Kidney tubule cell (primary cell): ENCODE results near the gene TMEM120A.
A peak's percentile ranks its signal among the peaks of the same experiment; 100 is the strongest.
"Not testable (repeated sequence)": the region's sequence is repeated elsewhere in the genome, so short reads cannot be mapped to it uniquely, and the experiment has no call there.

Source experiments
- DNase-seq: peaks from one replicate; pipeline ENCODE4 v3.0.0-alpha.2; 2018; ENCODE audit warnings: low spot score

Gene TMEM120A

DNA sequence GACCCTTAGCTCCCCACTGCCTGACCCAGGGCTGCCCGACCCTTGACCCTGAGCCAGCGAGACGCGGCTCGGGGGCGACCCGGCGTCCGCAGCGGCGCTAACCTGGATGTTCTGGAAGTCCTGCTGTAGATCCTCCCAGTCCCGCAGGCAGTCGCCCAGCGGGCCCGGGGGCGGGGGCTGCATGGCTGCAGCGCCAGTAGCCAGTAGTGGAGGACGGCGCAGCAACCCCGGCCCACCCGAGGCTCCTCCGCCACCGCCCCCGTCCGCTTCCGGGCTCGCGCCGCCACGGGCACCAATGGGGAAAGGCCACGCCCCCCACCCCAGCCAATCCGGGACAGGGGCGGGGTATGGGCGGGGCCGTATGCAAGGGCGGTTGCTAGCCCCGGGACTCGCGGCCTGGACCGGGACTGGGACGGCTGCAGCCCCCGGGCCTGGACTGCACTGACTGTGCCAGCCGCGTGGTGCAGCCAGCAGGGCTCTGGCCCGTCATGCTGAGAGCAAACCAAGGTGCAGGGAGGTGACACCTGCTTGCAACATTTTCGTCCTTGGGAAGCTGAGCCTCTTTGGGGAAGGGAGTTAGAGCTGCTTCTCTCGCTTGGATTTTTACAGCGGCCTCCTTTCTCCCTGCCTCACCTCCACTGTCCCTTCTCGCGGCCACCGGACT is at the start of gene TMEM120A:
TMEM120A (minus strand) TSS at position 208 of the 664 bp plus-strand sequence; CDS start at position 183, 25 bp downstream.
- peak; percentile 92 for DNase-seq

DNA sequence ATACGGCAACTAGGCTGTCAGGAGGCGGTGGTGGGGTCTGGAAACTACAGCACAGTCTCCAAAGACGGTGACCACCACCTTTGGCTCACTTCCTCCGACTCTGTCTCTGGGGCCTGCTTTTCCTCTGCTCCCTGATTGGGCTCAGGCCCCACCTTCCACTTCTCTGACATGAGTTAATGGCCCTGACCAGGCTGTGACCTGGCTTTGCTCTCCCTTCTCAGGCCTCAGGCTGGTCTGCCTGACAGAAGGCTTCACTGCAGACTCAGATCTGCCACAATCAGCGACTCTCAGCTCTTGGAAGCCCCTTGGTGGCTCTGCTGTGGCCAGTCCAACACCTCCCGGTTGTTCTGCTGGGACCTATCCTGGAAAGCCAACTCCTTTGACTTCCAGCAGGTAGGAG is 45.7 kb upstream of the TMEM120A start:
- DNase-seq: no peak

DNA sequence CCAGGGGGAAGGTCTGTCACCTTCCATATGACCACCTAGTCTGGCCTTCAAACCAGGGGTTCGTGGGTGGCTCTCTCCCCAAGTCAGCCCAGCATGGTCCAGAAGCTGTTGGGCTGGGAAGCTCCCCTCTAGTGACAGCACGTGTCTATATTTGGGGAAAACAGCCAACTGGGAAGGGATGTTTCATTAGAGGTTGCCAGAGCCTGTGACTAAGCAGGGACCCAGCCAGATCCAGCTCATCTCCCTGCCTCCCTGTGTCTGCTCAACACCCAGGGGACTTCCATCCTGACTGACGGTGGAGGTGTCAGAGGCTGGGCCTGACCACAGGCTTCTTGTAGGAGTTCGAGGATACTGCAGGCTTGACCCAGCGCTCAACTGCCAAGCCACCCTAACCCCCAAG is 42.9 kb upstream of the TMEM120A start:
- DNase-seq: peak; percentile 82

DNA sequence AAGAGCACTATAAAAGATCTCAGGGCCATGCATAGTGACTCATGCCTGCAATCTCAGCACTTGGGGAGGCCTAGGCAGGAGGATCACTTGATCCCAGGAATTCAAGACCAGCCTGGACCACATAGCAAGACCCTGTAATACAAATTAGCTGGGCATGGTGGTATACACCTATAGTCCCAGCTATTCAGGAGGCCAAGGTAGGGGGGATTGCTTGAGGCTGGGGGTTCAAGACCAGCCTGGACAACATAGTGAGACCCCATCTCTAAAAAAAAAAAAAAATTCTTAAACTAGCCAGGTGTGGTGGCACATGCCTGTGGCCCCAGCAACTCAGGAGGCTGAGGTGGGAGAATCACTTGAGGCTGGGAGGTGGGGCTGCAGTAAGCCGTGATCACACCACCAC is 37.6 kb upstream of the TMEM120A start:
- no peak for DNase-seq

DNA sequence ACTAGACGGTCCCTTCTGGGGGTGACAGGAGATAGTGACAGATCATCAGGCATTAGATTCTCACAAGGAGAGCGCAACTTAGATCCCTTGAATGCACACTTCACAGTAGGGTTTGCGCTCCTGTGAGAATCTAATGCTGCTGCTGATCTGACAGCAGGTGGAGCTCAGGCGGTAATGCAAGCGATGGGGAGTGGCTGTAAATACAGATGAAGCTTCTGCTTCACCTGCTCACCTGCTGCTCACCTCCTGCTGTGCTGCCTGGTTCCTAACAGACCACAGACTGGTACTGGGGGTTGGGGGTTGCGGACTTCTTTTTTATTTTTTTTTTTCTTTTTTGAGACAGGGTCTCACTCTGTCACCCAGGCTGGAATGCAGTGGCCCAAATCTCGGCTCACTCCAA is 35.3 kb upstream of the TMEM120A start:
- DNase-seq: not testable (repeated sequence)

DNA sequence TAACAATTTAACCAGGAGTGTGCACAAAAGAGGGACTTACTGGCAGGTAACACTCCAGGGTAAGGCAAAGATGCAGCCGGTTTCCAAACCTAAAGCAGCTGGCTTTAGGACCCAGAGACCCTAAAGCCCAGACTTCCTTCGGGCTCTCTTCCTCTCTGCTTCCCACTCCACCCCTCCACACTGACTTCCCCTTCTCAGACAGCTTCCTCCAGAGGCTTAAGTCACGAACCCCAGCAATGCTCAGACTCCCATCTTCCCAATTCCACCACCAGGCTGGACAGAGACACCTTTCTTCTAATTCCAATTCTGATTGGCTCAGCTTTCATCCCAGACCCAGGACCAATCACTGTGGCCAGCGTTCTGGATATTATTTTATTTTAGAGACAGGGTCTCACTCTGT is 28.6 kb upstream of the TMEM120A start:
- DNase-seq: no peak

DNA sequence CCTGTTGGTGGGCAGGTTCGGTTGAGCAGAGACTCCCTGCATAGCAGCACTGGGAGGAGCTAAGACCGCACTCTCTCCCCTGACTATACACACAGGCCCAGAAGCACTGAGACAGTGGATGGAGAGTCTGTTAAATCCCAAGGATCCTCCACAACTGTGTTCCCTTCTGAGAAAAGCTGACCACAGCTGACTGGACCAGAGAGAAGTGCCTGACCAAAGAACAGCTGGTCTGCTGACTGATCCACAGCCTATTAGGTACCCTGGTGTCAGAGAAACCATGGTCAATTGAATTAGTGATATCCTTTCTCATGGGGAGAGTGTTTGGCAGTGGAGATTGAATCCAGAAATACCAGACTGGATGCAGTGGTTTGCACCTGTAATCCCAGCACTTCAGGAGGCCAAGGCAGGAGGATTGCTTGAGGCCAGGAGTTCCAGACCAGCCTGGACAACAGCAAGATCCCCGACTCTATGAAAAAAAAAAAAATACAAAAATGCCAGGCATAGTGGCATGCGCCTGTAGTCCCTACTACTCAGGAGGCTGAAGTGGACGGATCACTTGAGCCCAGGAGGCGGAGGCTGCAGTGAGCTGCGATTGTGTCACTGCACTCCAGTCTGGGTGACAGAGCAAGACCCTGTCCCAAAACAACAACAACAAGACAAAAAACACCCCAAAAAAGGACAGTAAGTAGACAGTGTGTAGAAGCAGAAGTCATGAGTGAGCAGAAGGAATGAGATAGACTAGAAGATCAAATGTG is 27.8 kb upstream of the TMEM120A start:
- no peak for DNase-seq

DNA sequence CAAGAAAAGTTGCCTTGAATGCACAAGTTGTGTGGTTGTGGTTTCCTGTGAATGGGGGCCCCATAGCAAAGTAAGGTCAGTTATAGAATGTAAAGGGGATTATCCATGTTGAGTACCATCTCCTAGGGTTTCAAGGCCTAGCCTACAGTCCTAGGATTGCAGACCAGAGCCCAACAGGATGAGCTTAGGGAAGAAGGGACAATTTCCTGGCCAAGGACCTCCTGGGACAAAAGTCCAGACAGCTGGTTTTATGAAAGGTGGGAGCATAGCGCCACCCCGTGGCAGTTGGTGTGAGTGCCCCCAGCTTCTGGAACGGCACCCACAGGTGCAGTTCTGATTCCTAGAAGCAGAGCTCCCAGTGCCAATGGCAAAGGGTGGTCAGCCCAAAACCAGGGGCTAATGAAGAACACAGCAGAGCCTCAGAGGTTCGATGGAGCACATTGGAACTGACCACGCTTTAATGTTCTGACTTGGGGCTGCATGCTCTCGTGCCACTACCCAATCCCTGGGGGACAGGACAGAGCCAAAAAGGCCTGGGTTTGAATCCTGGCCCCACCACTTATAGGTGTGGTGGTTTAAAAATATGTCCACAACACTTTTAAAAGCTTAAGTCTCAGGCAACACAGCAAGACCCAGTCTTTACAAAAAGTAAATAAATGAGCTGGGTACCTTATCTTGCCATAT is 25.8 kb upstream of the TMEM120A start:
- DNase-seq: peak; percentile 67

DNA sequence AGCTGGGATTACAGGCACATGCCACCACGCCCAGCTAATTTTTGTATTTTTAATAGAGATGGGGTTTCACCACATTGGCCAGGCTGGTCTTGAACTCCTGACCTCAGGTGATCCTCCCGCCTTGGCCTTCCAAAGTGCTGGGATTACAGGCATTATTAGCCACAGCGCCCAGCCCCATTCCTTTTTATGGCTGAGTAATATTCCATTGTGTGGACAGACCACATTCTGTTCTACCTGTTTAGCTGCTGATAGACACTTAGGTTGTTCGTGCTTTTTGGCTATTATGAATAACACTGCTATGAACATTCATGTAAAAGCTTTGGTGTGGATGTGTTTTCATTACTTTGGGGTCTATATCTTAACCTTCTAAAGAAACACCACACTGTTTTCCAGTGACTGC is 24.1 kb upstream of the TMEM120A start:
- DNase-seq: not testable (repeated sequence)

DNA sequence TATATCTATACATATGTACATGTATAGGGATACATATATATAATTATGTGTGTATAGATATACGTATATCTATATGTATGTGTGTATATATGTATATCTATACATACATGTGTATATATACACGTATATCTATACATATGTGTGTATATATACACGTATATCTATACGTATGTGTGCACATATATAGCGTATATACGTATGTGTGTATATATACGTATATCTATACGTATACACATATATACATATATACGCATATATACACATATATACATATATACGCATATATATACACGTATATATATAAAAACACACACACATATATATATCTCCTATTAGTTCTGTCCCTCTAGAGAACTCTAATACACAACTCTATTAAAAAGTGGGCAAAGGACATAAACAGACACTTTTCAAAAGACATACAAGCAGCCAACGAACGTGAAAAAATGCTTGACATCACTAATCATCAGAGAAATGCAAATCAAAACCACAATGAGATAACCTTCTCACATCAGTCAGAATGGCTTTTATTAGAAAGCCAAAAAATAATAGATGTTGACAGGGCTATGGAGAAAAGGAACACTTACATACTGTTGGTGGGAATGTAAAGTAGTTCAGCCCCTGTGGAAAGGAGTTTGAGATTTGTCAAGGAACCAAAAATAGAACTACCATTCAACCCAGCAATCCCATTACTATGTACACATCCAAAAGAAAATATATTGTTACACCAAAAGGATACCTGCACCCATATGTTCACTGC is 22.0 kb upstream of the TMEM120A start:
- DNase-seq: no peak

DNA sequence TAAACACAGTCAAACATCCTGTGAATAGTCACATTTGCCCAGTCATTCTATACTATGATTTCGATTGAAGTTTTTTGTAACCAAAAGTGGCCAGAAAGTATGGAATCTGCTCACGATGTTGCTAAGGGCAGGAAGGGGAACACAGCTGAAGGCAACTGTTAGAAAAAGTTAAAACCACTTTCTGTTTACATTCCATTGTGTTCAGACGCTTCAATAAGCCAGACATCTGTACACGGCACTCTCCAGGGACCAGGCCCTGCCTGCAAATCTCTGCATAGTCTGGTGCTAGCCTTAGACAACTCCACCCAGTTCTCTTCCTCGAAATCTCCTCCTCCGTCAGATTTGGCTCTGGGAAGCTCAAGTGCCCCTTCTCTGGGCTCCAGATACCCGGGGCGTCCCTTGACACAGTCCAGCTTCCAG is 17.1 kb upstream of the TMEM120A start:
- no peak for DNase-seq

DNA sequence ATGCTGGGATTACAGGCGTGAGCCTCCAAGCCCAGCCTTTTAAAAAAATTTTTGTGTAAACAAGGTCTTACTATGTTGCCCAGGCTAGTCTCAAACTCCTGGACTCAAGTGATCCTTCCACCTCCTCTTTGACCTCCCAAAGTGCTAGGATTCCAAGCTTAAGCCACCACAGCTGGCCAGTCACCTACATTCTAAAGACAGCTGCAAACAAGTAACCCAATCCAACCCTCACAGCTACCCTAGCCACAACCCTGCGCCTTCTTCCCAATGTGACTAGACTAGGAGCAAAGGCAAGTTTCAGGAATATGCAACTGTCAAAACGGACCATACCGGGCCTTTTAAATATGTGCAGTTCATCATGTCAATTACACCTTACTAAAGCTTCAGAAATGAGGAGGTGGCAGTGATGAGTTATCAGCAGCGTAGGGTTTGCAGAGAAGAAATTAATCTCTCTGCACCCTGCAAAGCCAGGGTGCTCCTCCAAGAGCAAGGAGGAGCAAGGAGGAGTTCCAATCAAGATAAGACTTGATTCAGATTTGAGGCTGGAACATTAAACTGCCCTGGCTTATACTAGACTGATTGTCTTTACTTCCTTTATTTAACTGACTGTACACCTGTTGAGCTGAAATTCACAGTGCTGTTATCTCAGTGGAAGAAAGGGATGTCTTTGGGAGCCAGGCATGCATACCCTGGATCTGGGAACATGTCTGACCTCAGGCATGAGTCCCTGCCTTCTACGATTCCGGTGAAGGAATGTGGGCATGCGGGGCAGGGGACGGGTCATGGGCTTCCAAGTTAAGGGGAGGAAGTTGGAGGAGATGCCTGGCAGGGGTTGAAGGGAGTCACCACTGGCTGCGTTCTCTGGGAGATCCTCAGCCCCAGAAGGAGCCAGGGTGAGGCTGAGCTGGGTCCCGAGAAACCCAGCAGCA is 15.5 kb upstream of the TMEM120A start:
- DNase-seq: no peak

DNA sequence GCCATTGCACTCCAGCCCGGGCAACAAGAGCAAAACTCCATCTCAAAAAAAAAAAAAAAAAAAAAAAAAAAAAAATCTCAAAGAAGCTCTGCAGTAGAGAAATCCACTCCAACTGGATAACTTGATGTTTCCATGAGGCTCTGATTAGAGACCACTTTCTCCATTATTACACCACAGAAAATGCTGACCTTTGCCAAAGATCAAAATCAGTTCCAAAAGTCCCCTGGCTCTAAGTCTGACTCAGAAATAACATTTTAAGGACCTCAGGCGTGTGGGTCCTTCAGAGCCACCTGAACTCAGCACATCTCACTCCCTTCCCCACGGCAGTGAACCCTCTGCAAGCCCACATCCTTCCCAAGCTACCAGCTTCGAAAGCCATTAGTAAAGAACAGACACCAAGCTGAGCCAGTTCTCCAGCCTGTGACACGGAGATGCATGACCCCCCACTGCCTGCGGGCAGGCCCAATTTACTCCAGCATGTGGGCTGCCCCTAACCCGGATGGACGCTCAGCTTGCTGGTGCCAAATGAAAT is 13.8 kb upstream of the TMEM120A start:
- no peak for DNase-seq

DNA sequence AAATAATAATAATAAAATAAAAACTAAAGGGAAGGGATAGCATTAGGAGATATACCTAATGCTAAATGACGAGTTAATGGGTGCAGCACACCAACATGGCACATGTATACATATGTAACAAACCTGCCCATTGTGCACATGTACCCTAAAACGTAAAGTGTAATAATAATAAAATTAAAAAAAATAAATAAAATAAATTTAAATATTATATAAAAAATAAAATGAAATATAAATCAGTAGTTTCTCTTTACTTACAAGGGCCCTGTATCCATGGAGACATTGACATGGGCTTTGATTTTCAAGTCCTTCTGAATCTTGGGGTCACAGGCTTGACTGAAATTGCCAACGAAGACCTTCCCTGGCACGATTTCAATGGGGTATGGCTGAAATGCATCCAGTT is 10.6 kb upstream of the TMEM120A start:
- DNase-seq: not testable (repeated sequence)

DNA sequence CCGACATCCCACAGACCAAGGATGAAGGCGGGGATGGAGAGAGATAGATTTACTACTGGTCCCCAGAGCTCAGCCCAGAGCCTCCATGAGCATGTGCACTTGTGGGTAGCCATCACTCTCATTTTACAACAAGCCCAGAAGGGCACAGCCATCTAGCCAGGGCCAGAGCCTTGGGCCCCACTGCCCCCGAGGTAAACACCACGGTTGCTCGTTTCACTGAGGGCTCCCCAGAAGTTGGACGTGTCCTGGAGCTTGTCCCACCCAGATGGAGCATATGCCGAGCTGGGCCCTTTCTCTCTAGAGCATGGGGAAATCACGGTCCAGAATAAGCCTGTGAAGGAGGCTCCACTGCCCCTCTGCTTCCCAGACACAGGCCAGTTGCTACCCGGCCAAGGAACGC is 9.0 kb upstream of the TMEM120A start:
- no peak for DNase-seq

DNA sequence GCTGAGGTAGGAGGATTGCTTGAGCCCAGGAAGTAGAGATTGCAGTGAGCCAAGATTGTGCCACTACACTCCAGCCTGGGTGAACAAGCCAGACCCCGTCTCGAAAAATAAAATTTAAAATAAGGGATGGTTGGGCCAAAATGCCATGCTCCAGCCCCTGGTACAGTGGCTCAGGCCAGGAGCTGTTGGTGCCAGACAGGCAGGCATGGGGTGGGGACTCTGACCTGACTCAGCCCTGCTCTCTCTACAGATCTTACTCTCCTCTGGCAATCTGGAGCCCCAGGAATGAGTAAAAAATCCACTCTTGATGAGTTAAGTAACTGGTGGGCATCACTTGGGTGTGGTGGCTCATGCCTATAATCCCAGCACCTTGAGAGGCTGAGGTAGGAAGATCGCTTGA is 8.4 kb upstream of the TMEM120A start:
- DNase-seq: no peak

DNA sequence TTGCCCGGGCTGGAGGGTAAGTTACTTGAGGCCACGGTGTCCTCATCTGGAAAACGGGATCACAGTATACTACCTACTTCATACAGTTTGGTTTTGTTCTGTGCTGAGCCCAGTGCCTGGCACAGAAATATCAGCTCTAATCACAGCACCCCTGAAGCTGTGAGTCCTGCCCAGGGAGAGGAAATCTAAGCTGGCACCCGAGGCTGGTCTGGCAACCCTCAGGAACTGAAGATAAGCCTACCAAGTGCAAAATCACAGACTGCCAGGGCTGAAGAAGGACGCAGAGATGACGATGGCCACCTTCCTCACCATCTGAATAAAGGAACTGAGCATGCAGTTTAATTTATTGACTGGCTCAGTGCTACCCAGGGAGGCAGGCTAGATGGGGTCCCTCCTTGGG is 7.7 kb upstream of the TMEM120A start:
- no peak for DNase-seq

DNA sequence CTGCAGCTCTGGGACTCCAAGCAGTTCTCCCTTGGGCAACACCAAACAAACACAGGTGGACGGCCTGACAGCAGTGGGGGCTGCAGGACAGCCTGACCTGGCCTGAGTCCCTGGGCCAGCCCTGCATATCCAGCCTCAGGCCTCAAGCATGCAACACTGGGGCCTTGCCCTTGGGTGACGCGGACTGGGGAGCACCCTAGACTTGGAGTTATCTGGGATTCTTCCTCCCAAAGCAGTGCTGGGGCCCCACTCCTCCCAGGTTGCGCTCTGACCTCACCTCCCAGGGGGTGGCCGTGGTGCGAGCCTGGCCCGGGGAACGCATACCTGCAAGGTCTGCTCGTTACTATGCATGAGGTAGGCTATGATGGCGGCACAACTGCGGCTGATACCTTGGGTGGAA is 6.2 kb upstream of the TMEM120A start:
- no peak for DNase-seq

DNA sequence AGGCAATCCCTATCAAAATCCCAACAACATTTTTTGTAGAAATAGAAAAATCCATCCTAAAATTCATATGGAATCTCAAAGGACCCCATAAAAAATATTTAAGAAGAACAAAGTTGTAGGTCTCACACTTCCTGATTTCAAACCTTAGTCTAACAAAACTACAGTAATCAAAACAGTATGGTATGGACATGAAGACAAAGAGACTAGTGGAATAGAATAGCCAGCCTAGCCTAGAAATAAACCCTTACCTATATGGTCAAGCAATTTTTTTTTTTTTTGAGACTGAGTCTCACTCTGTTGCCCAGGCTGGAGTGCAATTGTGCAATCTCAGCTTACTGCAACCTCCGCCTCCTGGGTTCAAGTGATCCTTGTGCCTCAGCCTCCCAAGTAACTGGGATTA is 3.6 kb upstream of the TMEM120A start:
- no peak for DNase-seq

DNA sequence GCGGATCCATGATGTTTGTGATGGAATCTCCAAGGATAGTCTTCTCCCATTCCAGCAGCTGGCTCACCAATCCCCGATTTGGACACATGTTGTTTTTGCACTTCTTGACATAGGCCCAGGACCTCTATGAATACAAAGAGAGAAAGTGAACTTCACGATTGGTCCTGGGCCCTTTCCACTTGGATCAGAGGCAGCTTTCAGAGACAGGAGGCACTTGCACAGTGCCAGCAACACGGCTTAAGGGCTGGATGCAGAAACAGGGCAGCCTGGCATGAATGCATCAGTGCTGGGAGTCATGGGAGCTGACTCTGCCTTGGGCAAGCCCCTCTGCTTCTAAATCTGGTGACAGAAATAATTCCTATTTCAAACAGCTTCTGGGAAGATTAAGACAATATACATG is 2.1 kb upstream of the TMEM120A start:
- DNase-seq: no peak

DNA sequence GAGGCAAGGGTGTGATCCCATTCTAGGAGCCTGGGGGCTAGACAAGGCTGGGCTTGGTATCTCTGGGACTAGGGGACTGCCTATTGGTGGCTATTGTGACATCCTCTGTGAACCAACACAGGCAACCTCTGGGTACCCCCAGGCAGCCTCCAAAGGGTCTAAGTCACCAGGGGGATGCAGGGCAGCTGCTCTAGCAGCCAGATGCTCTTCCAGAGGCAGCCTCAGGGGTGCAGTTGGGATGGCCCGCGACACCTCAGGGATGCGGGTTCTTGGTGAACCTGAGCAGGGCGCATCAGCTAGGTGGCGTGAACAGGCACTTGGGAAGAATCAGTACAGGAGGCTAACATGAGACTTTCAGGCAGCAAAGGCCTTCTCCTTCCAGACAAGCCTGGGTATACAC is 1.6 kb upstream of the TMEM120A start:
- DNase-seq: no peak
